HG02642 (cell line): Measurements from ENCODE around the gene DIS3L2.
"Not testable (repeated sequence)": the region's sequence is repeated elsewhere in the genome, so short reads cannot be mapped to it uniquely, and the experiment has no call there.

Experiments
- ATAC-seq: cut with Tn5 transposase; IDR thresholded peaks from one replicate; pipeline ENCODE4 v1.9.1; 2021; ENCODE audit warnings: mild to moderate bottlenecking; ENCODE audit not compliant: unreplicated experiment, poor library complexity

Gene DIS3L2

DNA sequence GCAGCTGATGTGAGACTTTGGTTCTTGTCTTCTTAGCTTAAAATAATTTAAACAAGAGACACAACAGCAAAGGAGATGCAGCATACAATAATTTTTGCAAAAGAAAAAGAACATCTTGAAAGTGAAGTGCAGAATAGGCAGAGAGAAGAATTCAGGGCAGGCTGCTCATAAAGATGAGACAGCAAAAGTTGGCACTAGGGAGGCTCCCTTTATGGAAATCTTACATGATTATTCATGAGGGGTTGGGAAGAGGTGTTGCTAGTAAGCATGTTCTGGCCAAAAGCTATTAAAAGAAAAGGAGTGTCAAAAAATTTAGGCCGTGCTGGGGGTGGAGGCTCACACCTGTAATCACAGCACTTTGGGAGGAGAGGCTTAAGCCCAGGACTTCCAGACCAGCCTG is 412.8 kb downstream of the DIS3L2 start:
- ATAC-seq: no peak

DNA sequence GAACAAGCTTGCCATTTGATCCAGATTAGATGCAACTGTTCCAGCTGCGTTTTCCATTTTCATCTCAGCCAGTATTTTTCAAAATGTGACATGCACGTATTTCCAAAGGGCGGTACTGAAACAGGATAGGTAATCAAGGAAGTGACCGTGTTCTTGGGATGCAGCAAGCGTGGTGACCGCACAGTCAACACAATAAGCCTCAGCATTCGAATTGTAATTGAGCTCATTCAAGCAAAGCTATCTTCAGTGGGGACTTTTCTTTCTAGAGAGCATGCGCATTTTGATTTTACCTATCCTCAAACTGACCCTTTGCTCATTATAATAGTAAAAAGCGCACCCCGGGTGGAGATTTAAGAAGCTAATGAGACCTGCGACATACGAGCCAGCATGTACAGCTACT is 413.7 kb downstream of the DIS3L2 start:
- ATAC-seq: no peak

DNA sequence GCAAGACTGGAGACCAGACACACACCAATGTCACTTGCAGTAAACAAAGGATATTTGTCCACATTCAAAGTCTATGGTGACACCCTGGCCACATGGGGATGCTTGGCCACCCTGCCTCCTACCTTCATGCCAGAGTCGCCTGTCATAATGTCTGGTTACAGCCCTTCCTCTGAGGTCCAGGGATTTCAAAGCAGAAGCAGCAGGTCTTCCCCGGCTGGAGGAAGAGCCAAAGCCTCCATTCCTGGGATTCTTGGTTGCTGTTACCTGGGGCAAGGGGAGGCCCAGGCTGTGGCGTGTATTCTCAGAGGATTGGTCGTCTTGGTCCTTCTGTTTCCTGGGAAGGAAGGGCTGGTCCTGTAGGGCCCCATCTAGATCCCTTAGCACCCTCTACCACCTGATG is 414.7 kb downstream of the DIS3L2 start:
- ATAC-seq: no peak

DNA sequence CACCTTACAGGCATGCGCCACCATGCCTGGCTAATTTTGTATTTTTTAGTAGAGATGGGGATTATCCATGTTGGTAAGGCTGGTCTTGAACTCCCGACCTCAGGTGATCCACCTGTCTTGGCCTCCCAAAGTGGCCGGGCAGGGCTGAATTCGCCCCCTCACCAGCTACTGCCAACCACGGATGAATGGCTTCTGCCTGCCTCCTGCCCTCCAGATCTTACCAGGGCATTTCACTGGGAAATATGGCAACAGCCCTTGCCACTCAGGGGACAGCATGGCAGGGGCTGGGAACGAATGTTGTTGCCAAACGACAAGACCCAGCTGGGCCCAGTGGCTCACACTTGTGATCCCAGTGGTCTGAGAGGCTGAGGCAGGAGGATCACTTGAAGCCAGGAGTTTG is 415.2 kb downstream of the DIS3L2 start:
- no peak for ATAC-seq

DNA sequence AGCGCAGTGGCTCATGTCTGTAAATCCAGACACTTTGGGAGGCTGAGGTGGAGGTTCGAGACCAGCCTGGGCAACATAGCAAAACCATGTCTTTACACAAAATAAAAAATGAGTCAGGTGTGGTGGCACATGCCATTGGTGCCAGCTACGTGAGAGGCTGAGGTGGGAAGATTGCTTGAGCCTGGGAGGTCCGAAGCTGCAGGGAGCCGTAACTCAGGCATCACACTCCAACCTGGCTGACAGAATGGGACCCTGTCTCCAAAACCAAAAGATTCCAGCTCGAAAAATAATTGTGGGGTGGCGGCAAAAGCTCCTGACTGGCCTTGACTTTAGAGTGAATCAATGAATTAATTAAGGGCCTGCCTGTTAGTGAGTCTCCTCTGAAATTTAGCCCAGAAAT is 415.8 kb downstream of the DIS3L2 start:
- ATAC-seq: no peak

DNA sequence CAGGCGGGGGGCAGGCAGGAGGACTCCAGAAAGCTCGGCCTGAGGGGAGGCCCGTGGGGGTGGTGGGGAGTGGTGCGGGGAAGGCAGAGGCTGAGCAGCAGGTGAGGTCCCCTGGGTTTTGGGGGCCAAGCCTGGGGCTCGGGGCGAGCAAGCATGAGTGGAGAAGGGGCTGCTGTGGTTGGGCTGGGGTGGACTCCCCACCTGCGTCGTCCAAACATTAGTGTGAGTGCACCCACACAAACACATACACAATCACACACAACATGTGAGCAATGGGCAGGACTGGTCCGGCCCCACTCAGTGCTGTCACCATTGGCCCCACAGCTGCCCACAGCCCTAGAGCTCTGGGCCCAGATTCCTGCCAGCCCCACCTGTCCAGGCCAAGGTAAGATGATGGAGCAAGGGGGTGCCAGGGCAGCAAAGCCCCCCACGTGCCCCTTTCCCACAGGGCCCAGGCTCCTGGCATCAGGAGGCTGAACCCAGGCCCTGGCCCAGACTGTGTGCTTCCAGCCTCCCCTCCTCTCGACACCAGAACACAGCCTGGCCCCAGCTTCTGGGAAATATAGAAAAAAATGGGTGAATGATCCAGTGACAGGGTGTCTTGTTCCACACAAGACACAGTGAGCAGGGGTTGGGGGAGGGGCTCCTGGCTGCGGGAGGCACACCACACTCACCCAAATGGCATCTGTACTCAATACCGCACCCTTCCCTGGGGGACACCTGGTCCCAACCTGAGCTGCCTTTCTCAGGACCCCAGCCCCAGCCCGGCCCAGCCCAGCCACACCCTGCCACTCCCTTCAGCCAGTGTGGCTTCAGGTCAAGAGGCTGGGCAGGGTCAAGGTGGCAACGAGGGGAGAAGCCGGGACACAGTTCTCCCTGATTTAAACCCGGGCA is 416.6 kb downstream of the DIS3L2 start:
- ATAC-seq: no peak

DNA sequence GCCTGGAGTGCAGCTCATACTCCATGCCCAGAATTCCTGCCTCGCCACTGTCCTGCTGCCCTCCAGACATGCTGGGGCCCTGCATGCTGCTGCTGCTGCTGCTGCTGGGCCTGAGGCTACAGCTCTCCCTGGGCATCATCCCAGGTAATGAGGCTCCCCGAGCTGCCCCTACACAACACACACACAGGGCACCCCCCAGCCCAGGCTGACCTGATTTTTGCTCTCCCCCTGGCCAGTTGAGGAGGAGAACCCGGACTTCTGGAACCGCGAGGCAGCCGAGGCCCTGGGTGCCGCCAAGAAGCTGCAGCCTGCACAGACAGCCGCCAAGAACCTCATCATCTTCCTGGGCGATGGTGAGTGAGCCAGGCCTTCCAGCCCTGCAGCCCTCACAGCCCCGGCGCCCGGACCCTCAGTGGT is 417.2 kb downstream of the DIS3L2 start, which contains the start of gene ALPP:
Gene ALPP (plus strand): TSS at position 17 of the 417 bp plus-strand sequence. CDS start 52 bp downstream, at position 69.
- not testable (repeated sequence) for ATAC-seq

DNA sequence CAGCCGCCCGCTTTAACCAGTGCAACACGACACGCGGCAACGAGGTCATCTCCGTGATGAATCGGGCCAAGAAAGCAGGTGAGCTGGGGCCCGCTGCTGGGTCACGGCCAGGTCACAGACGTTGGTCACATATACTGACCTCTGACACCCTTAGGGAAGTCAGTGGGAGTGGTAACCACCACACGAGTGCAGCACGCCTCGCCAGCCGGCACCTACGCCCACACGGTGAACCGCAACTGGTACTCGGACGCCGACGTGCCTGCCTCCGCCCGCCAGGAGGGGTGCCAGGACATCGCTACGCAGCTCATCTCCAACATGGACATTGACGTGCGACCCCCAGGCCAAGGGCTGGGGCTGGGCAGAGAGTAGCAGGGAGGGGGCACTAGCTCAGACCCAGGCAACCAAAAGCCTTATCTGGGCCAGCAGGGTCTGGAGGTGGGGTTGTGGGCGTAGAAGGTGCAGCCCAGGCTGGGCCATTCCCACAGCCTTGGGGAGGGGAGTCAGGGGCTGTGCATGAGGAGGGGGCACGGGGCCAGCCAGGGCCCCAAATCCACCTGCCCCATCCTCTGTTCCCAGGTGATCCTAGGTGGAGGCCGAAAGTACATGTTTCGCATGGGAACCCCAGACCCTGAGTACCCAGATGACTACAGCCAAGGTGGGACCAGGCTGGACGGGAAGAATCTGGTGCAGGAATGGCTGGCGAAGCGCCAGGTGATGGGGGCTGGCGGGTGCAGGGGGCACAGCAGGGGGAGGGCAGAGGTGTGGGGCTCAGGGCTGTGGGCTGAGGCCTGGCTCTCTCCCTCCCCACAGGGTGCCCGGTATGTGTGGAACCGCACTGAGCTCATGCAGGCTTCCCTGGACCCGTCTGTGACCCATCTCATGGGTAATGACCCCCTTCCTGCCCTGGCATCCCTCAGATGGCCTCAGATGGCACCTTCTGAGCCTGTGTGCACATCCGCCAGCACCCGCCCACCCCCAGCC is 418.4 kb downstream of the DIS3L2 start:
- not testable (repeated sequence) for ATAC-seq

DNA sequence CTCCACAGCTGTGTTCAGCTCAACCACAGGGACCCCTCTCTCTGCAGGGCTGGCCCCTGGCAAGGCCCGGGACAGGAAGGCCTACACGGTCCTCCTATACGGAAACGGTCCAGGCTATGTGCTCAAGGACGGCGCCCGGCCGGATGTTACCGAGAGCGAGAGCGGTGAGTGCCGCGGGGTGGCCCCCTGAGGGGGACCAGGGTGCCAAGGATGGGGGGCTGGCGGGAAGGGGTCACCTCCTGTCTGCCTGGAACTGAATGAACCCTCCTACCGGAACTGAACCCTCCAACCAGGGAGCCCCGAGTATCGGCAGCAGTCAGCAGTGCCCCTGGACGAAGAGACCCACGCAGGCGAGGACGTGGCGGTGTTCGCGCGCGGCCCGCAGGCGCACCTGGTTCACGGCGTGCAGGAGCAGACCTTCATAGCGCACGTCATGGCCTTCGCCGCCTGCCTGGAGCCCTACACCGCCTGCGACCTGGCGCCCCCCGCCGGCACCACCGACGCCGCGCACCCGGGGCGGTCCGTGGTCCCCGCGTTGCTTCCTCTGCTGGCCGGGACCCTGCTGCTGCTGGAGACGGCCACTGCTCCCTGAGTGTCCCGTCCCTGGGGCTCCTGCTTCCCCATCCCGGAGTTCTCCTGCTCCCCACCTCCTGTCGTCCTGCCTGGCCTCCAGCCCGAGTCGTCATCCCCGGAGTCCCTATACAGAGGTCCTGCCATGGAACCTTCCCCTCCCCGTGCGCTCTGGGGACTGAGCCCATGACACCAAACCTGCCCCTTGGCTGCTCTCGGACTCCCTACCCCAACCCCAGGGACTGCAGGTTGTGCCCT is 419.9 kb downstream of the DIS3L2 start:
- ATAC-seq: not testable (repeated sequence)

DNA sequence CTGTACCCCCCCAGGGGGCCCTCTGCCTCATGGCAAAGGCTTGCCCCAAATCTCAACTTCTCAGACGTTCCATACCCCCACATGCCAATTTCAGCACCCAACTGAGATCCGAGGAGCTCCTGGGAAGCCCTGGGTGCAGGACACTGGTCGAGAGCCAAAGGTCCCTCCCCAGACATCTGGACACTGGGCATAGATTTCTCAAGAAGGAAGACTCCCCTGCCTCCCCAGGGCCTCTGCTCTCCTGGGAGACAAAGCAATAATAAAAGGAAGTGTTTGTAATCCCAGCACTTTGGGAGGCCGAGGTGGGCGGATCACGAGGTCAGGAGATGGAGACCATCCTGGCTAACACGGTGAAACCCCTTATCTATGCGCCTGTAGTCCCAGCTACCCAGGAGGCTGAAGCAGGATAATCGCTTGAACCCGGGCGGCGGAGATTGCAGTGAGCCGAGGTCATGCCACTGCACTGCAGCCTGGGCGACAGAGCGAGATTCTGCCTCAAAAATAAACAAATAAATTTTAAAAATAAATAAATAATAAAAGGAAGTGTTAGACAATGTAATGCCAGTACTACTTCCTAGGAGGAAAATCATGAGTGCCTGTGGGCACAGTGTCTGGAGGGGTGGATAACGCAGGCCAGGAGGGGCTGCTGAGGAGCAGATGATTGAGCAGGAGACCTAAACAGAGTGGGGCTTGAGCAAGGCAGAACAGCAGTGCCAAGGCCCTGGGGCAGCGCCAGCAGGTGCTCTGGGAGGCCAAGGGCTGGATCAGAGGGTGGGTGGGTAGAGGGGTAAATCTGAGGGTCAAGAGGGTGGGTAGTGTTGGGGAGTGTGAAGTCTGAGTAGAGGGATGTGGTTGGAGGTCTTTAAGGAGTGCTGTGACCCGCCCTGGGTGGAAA is 421.1 kb downstream of the DIS3L2 start:
- no peak for ATAC-seq

DNA sequence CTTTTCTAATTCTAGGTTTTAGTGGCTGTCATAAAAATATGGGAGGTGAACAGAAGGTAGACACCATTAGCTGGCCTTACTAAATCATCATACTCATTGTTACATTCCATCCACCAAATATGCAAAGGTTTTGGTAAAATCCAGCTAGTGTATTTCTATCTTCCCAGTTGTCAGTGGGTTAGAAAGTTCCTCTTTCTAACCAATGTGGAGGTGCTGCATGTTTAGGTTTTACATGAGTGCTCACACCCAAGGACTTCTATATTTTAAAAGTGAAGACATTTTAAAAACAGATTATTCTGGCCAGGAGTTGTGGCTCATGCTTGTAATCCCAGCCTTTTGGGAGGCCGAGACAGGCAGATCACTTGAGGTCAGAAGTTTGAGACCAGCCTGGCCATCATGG is 423.0 kb downstream of the DIS3L2 start:
- no peak for ATAC-seq

DNA sequence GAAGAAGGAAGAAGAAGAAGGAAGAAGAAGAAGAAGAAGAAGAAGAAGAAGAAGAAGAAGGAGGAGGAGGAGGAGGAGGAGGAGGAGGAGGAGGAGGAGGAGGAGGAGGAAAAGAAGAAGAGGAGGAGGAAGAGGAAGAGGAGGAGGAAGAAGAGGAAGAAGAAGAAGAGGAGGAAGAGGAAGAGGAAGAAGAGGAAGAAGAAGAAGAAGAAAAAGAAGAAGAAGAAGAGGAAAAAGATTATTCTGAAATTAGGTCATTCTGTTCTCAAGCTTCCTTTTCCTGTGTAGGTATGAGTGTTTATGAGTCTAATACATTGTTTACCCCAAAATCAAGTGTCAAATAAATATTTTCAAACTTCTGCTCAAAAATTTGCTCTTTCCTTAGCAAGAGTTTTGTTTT is 423.5 kb downstream of the DIS3L2 start:
- ATAC-seq: not testable (repeated sequence)

DNA sequence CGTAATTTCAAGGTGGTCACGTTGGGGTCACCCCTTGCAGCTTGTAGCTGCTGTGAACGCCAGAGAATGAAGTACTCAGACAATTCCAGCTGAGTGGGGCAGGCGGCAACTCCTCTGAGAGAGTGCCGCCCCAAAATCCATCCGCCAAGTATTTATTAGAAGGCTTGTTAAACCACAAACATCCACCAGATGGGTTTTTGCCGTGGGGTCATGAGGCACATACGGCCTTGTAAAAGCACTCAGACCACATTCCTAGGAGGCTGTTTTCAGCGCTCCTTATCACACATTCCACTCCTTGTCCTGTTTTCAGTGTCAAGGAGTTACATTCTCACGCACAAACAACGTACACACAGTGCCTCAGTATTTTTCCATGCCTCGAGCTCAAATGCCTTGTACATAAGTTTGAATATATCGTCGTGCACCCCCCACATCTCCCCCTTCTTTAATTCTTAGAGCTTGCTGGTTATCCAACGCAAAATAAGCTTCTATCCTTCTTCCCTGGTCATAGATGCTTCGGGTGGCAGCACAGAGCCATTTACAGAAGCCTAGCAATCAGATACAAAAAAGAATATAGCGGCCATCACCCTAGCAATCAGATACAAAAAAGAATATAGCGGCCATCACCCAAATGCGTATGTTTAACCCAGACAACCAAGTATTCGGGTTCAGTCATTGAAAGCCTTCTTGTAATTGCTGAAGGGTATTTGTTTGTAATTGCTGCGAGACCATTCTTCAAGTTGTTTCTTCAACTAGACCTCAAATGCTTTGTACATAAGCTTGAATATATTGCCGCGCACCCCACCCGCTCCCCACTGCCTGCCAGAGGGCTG is 424.4 kb downstream of the DIS3L2 start:
- ATAC-seq: no peak

DNA sequence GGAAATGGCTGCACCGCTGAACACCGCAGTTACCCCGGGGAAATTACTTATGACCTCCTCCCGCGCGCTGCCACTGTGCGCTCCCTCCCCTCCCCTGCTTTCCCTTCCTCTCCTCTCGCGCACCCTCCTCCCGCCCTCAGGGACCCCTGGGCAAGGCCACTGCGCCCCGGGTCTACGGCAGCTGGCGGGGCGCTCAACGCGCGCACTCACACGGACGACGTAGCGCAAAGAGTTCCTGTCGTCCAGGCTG is 424.9 kb downstream of the DIS3L2 start:
- ATAC-seq: no peak
